ENCODE measurements around the gene CPA4. TPM values are rescaled to one million over a fixed set of nuclear protein-coding genes. Genes with fewer than 3 reads are reported as not detected.

CPA4 gene
- total RNA-seq, 1 donor from 2014 or later = not detected

- Mint-ChIP-seq H3K9me3 (no peaks in the 10 kb centered on the region), H3K27me3 (ENCODE audit: low read depth) (peaks cover 3% of the 10 kb centered on the region), H3K27ac (peak overlapping the region; percentile 63), H3K4me1 (ENCODE audit: low read depth) (peaks cover 21% of the 10 kb centered on the region), H3K4me3 (ENCODE audit: low read depth) (no peak overlapping the region), H3K36me3 (ENCODE audit: low read depth) (no peaks in the 10 kb centered on the region)
- DNase-seq (ENCODE audit: low spot score) = no peak
- intact Hi-C loops (cut with micrococcal nuclease) = loop anchor here (2.0 to 10.0 kb wide), 4 partner anchors 36 to 203 kb away; partner anchors contain the start of gene KLHDC10
Observed at GRCh38 chr7:130277763-130278643, 15.0 kb upstream of the CPA4 start.

GRCh38 chr7:130278860-130279259 is 14.1 kb upstream of the CPA4 start:
- DNase-seq (ENCODE audit: low spot score) = no peak
- Mint-ChIP-seq H3K36me3 (ENCODE audit: low read depth) (no peaks in the 10 kb centered on the region), H3K27me3 (ENCODE audit: low read depth) (peaks cover 4% of the 10 kb centered on the region), H3K4me3 (ENCODE audit: low read depth) (no peak overlapping the region), H3K4me1 (ENCODE audit: low read depth) (peaks cover 19% of the 10 kb centered on the region), H3K27ac (no peak overlapping the region), H3K9me3 (no peaks in the 10 kb centered on the region)
- intact Hi-C loops (cut with micrococcal nuclease) = loop anchor here (5.0 to 10.0 kb wide), 3 partner anchors 37 to 204 kb away; partner anchors contain the start of gene KLHDC10

GRCh38 chr7:130279286-130279685 is 13.7 kb upstream of the CPA4 start:
- no peak for DNase-seq (ENCODE audit: low spot score)
- peaks cover 4% of the 10 kb centered on the region for H3K27me3 Mint-ChIP-seq (ENCODE audit: low read depth)
- H3K4me1 Mint-ChIP-seq (ENCODE audit: low read depth) = peaks cover 19% of the 10 kb centered on the region
- no peaks in the 10 kb centered on the region for H3K36me3 Mint-ChIP-seq (ENCODE audit: low read depth)
- no peak overlapping the region for H3K4me3 Mint-ChIP-seq (ENCODE audit: low read depth)
- intact Hi-C loops (cut with micrococcal nuclease) = loop anchor here (5.0 to 10.0 kb wide), 3 partner anchors 37 to 204 kb away; partner anchors contain the start of gene KLHDC10
- no peak overlapping the region for H3K27ac Mint-ChIP-seq
- no peaks in the 10 kb centered on the region for H3K9me3 Mint-ChIP-seq

GRCh38 chr7:130279906-130280305 is 13.1 kb upstream of the CPA4 start:
- intact Hi-C loops (cut with micrococcal nuclease) = loop anchor here (5.0 to 10.0 kb wide), 3 partner anchors 38 to 205 kb away; partner anchors contain the start of gene KLHDC10
- Mint-ChIP-seq H3K27me3 (ENCODE audit: low read depth) (peaks cover 1% of the 10 kb centered on the region), H3K4me1 (ENCODE audit: low read depth) (peaks cover 19% of the 10 kb centered on the region), H3K36me3 (ENCODE audit: low read depth) (no peaks in the 10 kb centered on the region), H3K4me3 (ENCODE audit: low read depth) (no peak overlapping the region), H3K9me3 (no peaks in the 10 kb centered on the region), H3K27ac (no peak overlapping the region)
- no peak for DNase-seq (ENCODE audit: low spot score)

GRCh38 chr7:130281260-130281659 is 11.7 kb upstream of the CPA4 start:
- no peaks in the 10 kb centered on the region for H3K9me3 Mint-ChIP-seq
- H3K36me3 Mint-ChIP-seq (ENCODE audit: low read depth) = no peaks in the 10 kb centered on the region
- no peak overlapping the region for H3K4me3 Mint-ChIP-seq (ENCODE audit: low read depth)

GRCh38 chr7:130286881-130287280 is 6.1 kb upstream of the CPA4 start:
- no peak overlapping the region for H3K27ac Mint-ChIP-seq
- no peak overlapping the region for H3K4me3 Mint-ChIP-seq (ENCODE audit: low read depth)
- H3K27me3 Mint-ChIP-seq (ENCODE audit: low read depth) = peaks cover 1% of the 10 kb centered on the region
- no peaks in the 10 kb centered on the region for H3K36me3 Mint-ChIP-seq (ENCODE audit: low read depth)
- no peaks in the 10 kb centered on the region for H3K9me3 Mint-ChIP-seq
- DNase-seq (ENCODE audit: low spot score) = no peak
- intact Hi-C loops (cut with micrococcal nuclease) = no loop called here
- H3K4me1 Mint-ChIP-seq (ENCODE audit: low read depth) = no peaks in the 10 kb centered on the region

More at GRCh38 chr7:130281260-130281659, 11.7 kb upstream of the CPA4 start:
- H3K4me1 Mint-ChIP-seq (ENCODE audit: low read depth) = peaks cover 16% of the 10 kb centered on the region
- no peak overlapping the region for H3K27ac Mint-ChIP-seq
- intact Hi-C loops (cut with micrococcal nuclease) = no loop called here
- peaks cover 1% of the 10 kb centered on the region for H3K27me3 Mint-ChIP-seq (ENCODE audit: low read depth)
- no peak for DNase-seq (ENCODE audit: low spot score)

- Mint-ChIP-seq H3K27me3 (ENCODE audit: low read depth) (peaks cover 1% of the 10 kb centered on the region), H3K27ac (no peak overlapping the region), H3K4me1 (ENCODE audit: low read depth) (no peaks in the 10 kb centered on the region), H3K4me3 (ENCODE audit: low read depth) (no peak overlapping the region), H3K36me3 (ENCODE audit: low read depth) (no peaks in the 10 kb centered on the region), H3K9me3 (no peaks in the 10 kb centered on the region)
- intact Hi-C loops (cut with micrococcal nuclease) = no loop called here
- DNase-seq (ENCODE audit: low spot score) = no peak
Observed at GRCh38 chr7:130288168-130288567, 4.8 kb upstream of the CPA4 start.

GRCh38 chr7:130288829-130289228 is 4.1 kb upstream of the CPA4 start:
- Mint-ChIP-seq H3K4me1 (ENCODE audit: low read depth) (no peaks in the 10 kb centered on the region), H3K4me3 (ENCODE audit: low read depth) (no peak overlapping the region), H3K9me3 (peaks cover 3% of the 10 kb centered on the region), H3K27me3 (ENCODE audit: low read depth) (no peaks in the 10 kb centered on the region), H3K36me3 (ENCODE audit: low read depth) (no peaks in the 10 kb centered on the region), H3K27ac (no peak overlapping the region)
- DNase-seq (ENCODE audit: low spot score) = no peak
- intact Hi-C loops (cut with micrococcal nuclease) = no loop called here

GRCh38 chr7:130289478-130289877 is 3.5 kb upstream of the CPA4 start:
- H3K27me3 Mint-ChIP-seq (ENCODE audit: low read depth) = no peaks in the 10 kb centered on the region
- intact Hi-C loops (cut with micrococcal nuclease) = no loop called here
- no peak overlapping the region for H3K27ac Mint-ChIP-seq
- no peak overlapping the region for H3K4me3 Mint-ChIP-seq (ENCODE audit: low read depth)
- H3K36me3 Mint-ChIP-seq (ENCODE audit: low read depth) = no peaks in the 10 kb centered on the region
- no peaks in the 10 kb centered on the region for H3K4me1 Mint-ChIP-seq (ENCODE audit: low read depth)
- no peak for DNase-seq (ENCODE audit: low spot score)
- peaks cover 7% of the 10 kb centered on the region for H3K9me3 Mint-ChIP-seq

GRCh38 chr7:130290745-130291144 is 2.2 kb upstream of the CPA4 start:
- DNase-seq (ENCODE audit: low spot score) = no peak
- peaks cover 7% of the 10 kb centered on the region for H3K9me3 Mint-ChIP-seq
- H3K27me3 Mint-ChIP-seq (ENCODE audit: low read depth) = no peaks in the 10 kb centered on the region
- no peak overlapping the region for H3K4me3 Mint-ChIP-seq (ENCODE audit: low read depth)
- intact Hi-C loops (cut with micrococcal nuclease) = no loop called here
- H3K36me3 Mint-ChIP-seq (ENCODE audit: low read depth) = no peaks in the 10 kb centered on the region
- no peaks in the 10 kb centered on the region for H3K4me1 Mint-ChIP-seq (ENCODE audit: low read depth)
- no peak overlapping the region for H3K27ac Mint-ChIP-seq

- H3K4me3 Mint-ChIP-seq (ENCODE audit: low read depth) = no peak overlapping the region
- H3K4me1 Mint-ChIP-seq (ENCODE audit: low read depth) = no peaks in the 10 kb centered on the region
- H3K9me3 Mint-ChIP-seq = peaks cover 7% of the 10 kb centered on the region
- H3K27ac Mint-ChIP-seq = no peak overlapping the region
- intact Hi-C loops (cut with micrococcal nuclease) = no loop called here
- H3K27me3 Mint-ChIP-seq (ENCODE audit: low read depth) = no peaks in the 10 kb centered on the region
- no peak for DNase-seq (ENCODE audit: low spot score)
- H3K36me3 Mint-ChIP-seq (ENCODE audit: low read depth) = no peaks in the 10 kb centered on the region
Observed at GRCh38 chr7:130293521-130293920, 560 bp downstream of the CPA4 start.

GRCh38 chr7:130294314-130294713 is 1.4 kb downstream of the CPA4 start:
- H3K27ac Mint-ChIP-seq = no peak overlapping the region
- H3K27me3 Mint-ChIP-seq (ENCODE audit: low read depth) = no peaks in the 10 kb centered on the region
- H3K36me3 Mint-ChIP-seq (ENCODE audit: low read depth) = no peaks in the 10 kb centered on the region
- DNase-seq (ENCODE audit: low spot score) = no peak
- peaks cover 7% of the 10 kb centered on the region for H3K9me3 Mint-ChIP-seq
- intact Hi-C loops (cut with micrococcal nuclease) = no loop called here
- no peak overlapping the region for H3K4me3 Mint-ChIP-seq (ENCODE audit: low read depth)
- H3K4me1 Mint-ChIP-seq (ENCODE audit: low read depth) = no peaks in the 10 kb centered on the region

GRCh38 chr7:130296221-130296951 is 3.4 kb downstream of the CPA4 start:
- H3K4me3 Mint-ChIP-seq (ENCODE audit: low read depth) = no peak overlapping the region
- intact Hi-C loops (cut with micrococcal nuclease) = no loop called here
- no peaks in the 10 kb centered on the region for H3K4me1 Mint-ChIP-seq (ENCODE audit: low read depth)
- no peak for DNase-seq (ENCODE audit: low spot score)
- peaks cover 2% of the 10 kb centered on the region for H3K27me3 Mint-ChIP-seq (ENCODE audit: low read depth)
- no peak overlapping the region for H3K27ac Mint-ChIP-seq
- H3K36me3 Mint-ChIP-seq (ENCODE audit: low read depth) = no peaks in the 10 kb centered on the region
- H3K9me3 Mint-ChIP-seq = peaks cover 7% of the 10 kb centered on the region

All from activated T-helper 2 cell treated with anti-CD3 and anti-CD28 coated beads, Interferon-gamma antibody, Interleukin-2, Interleukin-4, amounts not matched to agents 10 μg/mL and 5 μg/mL and 100 μg/mL, durations not matched to agents 14 hours and 24 hours and 36 hours (primary cell).